DMS79 (cell line): ENCODE data around the gene BICRA.
"Not testable (repeated sequence)": the region's sequence is repeated elsewhere in the genome, so short reads cannot be mapped to it uniquely, and the experiment has no call there.

Experiments used
- DNase-seq: peaks from one replicate; lab custom pipeline; 2025; lab: John Stamatoyannopoulos, UW

BICRA gene

DNA sequence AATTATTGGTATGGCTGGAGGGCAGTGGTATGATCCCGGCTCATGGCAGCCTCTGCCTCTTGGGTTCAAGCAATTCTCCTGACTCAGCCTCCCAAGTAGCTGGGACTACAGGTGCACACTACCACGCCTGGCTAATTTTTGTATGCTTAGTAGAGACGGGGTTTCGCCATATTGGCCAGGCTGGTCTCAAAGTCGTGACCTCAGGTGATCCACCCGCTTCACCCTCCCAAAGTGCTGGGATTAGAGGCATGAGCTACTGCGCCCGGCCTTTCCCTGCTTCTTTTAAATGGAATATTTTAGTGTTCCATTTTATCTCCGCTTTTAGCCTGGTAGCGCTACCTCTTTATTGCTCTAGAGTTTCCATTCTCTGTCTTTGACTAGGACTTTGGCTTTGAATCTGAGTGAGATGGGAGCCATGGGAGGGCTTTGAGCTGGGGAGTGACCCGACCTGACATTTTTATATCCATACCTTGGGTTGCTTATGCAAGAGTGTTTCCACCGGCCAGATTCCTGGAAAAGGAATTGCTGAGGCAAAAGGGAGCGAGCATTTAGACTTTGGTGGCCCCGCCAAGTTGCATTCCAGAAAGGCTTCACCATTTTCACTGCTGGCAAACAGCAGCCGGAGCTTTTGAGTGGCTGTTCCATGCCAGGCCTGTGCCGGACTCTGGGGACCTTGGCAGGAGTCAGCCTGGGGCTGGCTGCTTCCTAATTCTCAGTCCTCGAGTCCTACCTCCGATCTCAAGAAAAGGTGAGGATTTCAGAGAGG, 22.9 kb downstream of the BICRA start:
- no peak for DNase-seq

DNA sequence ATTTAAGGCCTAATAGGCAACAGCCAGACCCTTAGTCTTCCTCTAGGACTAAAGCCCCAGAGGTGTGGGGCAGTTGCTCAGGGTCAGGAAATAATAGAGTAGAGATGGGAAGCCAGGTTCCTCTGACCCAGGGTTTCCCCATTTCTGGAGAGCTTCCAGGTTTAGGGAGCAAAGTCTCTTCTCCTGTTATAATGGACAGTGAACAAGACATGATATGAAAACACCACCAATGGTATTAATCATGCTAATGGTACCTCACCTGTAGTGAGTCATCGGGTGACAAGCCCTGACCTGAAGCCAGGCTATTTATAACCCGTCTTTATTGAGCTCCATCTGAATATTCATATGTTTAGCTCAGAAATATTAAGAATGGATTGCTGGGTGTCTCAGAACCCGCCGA, 24.6 kb downstream of the BICRA start:
- DNase-seq, result no peak

DNA sequence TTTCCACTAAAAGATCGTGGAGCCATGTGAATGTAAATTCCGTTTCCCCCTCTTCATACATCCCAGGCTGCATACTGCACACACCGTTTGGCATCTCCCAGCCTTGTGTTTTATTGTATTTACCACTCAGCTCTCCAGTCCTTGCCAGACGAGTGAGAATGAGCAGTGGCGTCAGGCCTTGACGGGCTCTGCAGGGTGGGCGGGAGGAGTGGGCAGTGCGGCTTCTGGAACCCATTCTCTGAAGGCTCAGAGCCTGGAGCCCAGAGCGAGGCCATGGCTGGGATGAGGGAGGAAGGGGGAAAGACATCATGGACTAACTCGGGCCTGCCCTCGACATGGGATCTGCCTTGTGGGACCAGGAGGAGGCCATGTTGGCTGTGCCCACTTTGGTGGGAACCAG, 25.1 kb downstream of the BICRA start:
- DNase-seq, result peak; percentile 35

DNA sequence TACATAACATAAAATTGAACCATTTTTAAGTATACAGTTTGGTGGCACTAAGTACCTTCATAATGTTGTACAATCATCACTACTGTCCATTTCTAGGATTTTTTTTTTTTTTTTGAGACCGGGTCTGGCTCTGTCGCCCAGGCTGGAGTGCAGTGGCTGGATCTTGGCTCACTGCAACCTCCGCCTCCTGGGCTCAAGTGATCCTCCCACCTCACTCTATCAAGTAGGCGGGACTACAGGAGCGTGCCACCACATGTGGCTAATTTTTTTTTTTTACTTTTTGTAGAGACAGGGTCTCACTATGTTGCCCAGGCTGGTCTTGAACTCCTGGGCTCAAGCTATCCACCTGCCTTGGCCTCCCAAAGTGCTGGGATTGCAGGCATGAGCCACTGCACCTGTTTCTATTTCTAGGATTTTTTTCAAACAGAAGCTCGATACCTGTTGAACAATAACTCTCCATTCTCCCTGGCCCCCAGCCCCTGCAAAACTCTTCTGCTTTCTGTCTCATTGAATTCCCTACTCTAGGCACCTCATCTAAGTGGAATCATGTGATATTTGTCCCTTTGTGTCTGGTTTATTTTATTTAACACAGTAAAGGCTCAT, 26.3 kb downstream of the BICRA start:
- not testable (repeated sequence) for DNase-seq

DNA sequence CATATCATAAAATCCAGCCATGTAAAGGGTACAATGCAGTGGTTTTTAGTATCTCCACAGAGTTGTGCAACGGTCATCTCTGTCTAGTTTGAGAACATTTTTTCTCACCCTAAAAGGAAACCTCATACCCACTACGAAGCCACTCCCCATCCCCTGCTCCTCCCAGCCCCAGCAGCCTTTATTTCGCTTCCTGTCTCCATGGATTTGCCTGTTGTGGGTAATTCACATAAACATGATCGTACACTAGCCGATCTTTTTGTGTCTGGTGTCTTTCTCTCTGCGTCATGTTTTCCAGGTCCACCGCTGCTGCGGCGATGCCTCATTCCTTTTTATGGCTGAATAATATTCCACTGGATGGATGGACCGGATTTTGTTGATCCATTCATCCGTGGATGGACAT, 28.6 kb downstream of the BICRA start:
- no peak for DNase-seq

DNA sequence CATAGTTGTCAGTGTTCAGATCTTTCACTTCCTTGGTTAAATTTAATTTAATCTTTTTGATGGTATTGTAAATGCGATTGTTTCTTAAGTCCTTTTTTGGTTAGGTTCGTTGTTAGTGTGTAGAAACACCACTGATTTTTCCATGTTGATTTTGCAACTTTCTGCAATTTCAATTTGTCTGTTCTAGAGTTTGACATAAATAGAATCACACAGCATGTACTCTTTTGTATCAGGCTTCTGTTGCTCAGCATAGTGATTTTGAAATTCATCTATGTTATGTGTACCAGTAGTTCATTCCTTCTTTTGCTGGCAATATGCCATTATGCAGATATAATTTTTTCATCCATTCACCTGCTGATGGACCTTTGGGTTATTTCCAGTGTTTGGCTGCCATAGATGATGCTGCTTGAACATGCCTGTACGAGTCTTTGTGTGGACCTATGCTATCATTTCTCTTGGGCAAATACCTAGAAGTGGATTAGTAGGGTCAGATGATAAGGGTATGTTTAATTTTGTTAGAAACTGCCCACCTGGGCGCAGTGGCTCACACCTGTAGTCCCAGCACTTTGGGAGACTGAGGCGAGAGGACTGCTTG, 33.1 kb downstream of the BICRA start:
- peak; percentile 9 for DNase-seq

DNA sequence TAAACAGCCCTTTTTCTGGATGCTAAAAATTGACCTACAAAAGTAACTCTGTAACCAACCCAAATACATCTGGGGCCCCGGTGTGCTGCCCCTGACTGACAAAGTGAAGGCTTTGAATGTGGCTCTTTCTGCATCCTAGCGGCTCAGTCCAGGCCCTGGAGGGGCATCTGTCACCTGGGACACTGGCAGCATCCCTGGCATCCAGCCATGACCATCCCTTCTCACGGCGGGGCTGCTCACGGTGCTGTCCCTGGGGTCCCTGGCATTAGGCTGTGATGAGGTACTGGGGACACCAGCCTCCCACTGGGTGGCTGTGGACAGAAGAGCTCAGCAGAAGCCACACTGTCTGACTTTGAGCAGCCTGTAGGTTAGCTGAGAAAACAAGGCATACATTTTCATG, 34.3 kb downstream of the BICRA start:
- no peak for DNase-seq

DNA sequence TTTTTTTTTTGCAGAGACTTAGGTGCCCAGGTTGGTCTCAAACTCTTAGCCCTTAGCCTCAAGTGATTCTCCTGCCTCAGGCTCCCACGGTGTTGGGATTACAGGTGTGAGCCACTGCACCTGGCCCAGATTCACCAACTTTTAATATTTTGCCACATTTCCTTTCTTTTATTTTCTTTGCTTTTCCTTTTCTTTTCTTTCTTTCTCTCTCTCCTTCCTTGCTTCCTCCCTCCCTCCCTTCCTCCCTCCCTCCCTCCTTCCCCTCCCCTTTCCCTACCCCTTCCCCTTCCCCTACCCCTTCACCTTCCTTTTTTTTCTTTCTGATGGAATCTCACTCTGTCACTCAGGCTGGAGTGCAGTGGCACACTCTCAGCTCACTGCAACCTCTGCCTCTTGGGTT, 35.3 kb downstream of the BICRA start:
- no peak for DNase-seq

DNA sequence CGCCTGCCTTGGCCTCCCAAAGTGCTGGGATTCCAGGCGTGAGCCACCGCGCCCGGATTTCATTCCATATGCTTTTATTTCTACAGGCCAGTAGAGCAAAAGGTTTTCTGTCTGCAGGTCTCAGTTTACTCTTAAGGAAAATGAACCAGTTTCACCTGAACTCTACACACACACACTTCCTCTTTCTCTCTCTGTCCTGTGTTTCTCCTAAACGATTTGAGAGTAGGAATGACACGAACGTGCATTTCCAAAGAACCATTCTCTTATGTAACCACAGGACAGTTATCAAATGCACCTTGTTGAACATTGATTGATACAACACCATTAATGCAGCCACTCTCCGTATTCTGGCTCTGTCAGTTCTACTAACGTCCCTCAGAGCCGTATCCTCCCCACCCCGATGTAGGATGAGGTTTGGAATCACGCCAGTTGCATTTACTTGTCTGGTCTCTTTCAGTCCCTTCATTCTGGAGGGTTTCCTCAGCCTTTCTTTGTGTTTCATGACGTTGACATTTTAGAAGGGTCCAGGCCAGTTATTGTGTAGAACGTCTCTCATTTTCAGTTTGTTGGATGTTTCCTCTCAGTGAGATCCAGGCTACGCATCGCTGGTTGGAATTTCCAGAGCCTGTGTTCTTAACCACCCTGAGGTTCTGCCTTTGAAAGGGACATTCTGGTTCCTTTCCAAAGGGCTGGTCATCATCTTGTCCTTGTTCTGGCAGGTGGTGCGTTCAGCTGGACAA, 36.0 kb downstream of the BICRA start:
- peak; percentile 13 for DNase-seq

DNA sequence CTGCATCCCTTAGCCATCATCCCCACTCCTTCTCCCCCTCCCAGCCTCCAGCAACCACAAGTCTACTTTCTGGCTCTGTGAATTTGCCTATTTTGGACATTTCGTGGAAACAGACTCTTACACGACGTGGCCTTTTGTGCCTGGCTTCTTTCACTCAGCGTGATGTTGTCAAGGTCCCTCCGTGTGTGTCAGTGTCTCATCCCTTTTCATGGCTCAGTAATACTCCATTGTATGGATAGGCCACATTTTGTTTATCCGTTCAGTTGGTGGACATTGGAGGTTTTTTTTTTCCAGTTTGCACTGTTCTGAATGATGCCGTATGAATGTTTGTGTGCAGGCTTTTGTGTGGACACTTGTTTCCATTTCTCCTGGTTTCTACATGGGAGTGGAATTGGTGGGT, 38.0 kb downstream of the BICRA start:
- DNase-seq, result no peak

DNA sequence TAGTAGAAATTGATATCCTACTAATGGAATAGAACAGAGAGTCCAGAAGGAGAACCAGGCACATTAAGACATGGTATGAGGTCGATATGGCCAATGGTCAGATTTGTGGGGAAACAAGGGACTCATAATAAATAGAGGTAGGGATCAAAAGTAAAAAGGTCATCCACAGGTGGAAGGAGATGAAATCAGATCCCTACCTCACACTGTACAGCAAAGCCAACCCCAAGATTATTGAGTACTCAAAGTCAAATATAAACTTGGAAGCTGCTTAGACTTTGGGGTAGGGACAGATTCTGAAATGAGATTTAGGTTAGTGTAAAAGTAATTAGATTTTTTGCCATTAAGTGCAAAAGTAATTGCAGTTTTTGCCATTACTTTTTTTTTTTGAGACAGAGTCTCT, 40.7 kb downstream of the BICRA start:
- DNase-seq, result no peak

DNA sequence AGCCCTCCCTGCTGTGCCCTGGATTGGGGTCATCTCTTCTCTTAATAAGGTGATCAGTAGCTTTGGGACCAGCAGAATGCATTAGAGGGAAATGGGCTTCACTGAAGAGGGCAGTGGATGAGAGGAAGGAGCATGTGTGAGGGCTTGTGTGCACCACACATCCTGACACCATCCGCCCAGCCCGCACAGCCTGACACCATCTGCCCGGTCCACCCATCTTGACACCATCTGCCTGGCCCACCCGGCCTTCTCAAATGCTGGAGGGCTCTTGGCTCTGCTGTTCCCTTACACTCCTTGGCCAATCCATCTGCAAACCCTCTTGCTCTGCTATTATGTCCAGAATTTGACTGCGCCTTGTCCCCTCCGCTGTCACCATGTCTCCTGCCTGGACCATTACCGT, 41.8 kb downstream of the BICRA start:
- DNase-seq, result no peak

DNA sequence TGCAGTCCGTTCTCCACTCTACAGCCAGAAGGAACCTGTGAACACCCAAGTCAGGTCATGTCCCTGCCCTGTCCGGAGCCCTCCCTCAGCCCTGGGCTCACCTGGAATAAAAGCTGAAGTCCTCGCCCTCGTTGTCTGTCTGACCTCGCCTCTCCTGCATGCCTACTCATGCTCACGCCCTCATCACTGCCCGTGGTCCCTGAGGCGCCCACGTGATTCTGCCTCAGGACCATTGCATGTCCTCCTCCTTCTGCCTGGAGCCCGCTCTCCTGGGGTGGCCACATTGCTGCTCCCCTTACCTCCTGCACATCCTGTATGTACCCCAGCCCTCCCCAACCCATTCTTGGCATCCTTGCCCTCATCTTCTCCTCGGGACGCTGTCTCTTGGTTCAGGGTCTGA, 42.2 kb downstream of the BICRA start:
- DNase-seq, result no peak

DNA sequence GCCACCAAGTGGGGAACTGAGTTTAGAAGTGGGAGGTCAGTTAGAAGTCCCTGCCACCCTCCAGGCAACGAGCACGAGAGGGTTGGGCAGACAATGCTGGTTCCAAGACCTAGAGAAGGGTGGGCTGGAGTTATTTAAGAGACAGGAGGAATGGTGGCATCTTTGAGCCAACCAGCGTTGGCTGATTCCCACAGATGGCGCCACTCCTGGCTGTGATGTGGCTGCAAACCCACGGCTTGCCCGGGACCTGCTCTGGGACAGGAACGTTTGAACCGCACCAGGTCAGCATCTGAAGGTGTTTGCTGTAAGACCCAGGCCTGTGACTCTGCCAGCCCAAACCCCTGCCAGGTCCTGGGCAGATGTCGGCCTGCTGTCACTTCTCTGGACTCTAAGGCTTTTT, 42.8 kb downstream of the BICRA start:
- DNase-seq, result no peak

DNA sequence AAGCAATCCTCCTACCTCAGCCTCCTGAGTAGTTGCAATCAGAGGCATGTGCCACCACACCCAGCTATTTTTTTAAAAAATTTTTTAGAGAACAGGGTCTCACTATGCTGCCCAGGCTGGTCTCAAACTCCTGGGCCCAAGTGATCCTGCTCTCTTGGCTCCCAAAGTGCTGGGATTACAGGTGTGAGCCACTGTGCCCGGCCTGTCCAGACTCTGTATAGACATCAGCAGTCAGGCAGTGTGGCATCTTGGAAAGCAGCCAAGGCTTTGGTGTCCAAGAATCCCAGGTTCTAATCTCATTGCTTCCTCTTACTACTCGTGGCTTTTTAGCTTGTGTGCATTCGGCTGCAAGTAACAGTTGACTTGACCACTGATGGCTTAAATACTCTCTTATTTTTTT, 43.4 kb downstream of the BICRA start:
- DNase-seq, result no peak

DNA sequence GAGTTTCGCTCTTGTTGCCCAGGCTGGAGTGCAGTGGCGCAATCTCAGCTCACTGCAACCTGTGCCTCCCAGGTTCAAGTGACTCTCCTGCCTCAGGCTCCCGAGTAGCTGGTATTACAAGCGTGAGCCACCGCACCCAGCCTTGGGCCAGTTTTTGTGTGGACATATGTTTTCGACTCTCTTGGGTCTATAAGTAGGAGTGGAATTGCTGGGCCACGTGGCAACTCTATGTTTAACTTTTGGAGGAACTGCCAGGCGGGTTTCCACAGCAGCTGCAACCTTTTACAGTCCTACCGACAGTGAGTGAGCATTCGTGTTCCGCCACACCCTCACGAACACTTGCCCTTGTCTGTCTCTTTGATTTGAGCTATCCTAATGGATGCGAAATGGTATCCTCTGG, 44.9 kb downstream of the BICRA start:
- no peak for DNase-seq

DNA sequence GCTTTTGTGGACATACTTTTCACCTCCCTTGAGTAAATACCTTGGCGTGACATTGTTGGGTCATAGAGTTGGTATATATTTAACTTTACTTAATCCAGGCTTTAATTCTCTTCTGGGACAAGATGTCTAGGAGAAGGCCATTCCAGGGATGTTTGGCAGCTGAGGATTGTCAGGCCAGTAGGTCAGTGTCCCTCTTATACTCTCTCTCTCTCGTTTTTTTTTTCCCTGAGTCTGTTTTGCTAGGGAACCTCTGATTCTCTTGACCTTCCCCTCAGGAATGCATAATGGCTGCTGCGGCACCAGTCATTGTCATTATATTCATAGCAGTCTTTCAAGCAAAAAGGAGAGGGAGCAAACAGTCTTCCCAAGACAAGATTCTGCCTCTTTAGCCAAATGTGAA, 48.8 kb downstream of the BICRA start:
- no peak for DNase-seq

DNA sequence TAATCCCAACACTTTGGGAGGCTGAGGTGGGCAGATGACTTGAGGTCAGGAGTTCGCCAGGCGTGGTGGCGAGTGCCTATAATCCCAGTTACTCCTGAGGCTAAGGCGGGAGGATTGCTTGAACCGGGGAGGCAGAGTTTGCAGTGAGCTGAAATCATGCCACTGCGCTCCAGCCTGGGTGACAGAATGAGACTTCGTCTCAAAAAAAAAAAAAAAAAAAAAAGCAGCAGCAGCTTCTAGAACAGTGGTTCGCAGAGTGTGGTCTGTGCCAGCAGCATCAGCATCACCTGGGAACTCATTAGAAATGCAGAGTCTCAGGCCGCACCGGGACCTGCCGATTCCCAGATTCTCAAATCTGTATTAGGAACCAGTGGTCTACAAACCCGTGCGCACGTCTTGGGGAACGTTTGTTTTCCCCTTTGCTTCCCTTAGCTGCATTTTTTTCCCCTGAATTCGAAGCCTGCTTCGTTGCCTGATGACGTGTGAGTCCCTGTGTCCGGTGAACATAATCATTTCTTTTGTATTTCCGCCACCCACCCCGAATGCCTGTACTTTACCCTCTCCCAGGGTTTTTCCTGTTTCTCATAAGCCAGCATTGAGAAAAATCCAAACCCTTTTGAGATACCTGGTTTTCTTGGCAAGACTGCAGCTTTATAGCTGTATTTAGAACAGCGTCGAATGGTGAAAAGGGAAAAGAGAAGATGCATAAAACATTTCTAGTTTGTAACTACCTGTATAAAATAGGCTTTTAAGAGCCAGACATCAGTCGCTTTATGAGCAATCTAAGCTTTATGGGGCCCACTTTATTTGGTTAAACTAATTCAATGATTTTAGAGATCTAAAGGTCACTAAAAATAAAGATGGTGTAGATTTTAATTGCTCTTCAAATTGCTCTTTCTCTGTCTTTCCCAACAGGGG, 49.8 kb downstream of the BICRA start:
- DNase-seq, result no peak

DNA sequence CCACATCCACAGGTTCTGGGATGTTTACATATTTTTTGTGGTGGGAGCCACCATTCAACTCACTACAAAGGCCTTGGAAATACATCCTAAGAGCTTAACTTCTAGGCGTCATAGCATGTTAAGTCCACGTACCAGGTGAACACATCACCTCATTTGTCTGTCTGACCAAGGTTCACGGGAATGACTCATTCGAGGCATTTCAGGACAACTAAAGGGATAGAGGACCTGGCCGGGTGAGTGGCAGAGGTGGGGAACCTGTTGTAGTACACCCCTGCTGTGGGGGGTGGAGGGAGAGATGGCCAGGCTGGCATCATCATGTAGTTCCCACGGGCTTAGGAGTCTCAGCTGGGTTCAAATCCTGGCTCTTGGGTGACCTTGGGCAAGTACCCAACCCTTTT, 51.5 kb downstream of the BICRA start:
- no peak for DNase-seq

DNA sequence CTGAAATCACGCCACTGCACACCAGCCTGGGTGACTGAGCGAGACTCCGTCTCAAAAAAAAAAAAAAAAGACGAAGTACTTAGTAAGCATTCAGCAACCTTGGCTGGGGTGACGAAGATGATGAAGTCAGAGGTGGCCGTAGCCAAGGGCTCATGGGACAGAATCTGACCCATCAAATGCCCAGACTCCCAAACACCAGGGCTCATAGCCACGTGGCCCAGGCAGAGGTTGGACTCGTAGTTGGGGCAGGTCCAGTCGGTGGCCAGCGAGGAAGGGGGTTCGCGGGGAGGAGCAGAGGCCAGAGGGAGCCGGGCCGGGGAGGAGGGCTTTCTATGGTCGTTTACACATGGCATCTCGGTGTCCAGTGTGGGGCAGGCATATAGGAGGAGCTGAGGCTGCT, 52.2 kb downstream of the BICRA start:
- DNase-seq, result no peak

DNA sequence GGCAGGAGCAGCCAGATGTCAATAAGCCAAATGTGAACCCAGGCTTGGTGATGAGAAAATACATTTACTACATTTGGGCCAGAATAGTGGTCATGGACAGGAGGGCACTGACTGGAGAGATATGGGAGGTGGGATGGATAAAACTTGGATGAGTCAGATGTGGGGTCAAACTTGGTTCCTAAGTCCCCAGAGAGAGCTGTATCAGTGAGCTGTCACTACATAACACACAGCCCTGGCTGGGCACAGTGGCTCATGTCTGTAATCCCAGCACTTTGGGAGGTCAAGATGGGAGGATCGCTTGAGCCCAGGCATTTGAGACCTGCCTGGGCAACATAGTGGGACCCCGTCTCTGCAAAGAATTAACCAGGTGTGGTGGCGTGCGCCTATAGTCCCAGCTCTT, 52.7 kb downstream of the BICRA start:
- no peak for DNase-seq

DNA sequence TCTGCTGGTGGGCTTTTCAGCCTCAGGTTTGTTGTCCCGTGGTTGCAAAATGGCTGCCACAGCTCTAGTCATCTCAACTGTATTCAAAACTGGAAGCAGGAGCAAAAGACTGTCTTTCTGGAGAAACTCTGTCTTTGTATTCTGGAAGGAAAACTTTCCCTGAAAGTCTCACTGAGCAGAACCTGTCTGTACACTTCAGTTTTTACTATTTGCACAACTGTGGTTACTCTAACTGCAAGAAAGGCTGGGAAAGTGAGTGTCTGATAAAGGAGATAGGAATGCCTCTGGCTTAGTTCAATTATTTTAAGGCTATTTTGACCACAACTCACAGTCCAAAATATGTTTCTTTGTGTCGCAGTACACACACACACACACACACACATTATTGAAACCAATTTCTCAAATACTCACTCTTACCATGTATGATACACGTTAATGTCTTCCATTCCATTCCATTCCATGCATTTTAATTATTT, 54.5 kb downstream of the BICRA start:
- no peak for DNase-seq
